Endothelial cell (in vitro differentiated cells): ENCODE results near the gene OTOG. TPM values are rescaled to one million over a fixed set of nuclear protein-coding genes. Genes with fewer than 3 reads are reported as not detected.

Experiments used
- DNase-seq: peaks from one replicate; pipeline ENCODE4 v3.0.0; 2021; ENCODE audit warnings: low spot score
- H3K27ac Mint-ChIP-seq: one replicate; pipeline ENCODE4 v1.8.0; 2021; ENCODE audit warnings: mixed read lengths, inconsistent platforms; ENCODE audit not compliant: unreplicated experiment
- H3K27me3 Mint-ChIP-seq: one replicate; pipeline ENCODE4 v1.8.0; 2021; ENCODE audit warnings: mild to moderate bottlenecking, moderate library complexity, mixed read lengths, inconsistent platforms; ENCODE audit not compliant: unreplicated experiment
- H3K36me3 Mint-ChIP-seq: one replicate; pipeline ENCODE4 v1.8.0; 2021; ENCODE audit warnings: mild to moderate bottlenecking, low read depth, mixed read lengths, inconsistent platforms; ENCODE audit not compliant: unreplicated experiment
- H3K4me1 Mint-ChIP-seq: one replicate; pipeline ENCODE4 v1.8.0; 2021; ENCODE audit warnings: mild to moderate bottlenecking, mixed read lengths, inconsistent platforms; ENCODE audit not compliant: unreplicated experiment
- H3K4me3 Mint-ChIP-seq: one replicate; pipeline ENCODE4 v1.8.0; 2021; ENCODE audit warnings: mild to moderate bottlenecking, mixed read lengths, inconsistent platforms; ENCODE audit not compliant: unreplicated experiment
- H3K9me3 Mint-ChIP-seq: one replicate; pipeline ENCODE4 v1.8.0; 2021; ENCODE audit warnings: mixed read lengths, inconsistent platforms; ENCODE audit not compliant: unreplicated experiment
- CTCF ChIP-seq: fragments of 200-600 bp; sonication (generic); IDR thresholded peaks from one replicate; pipeline ENCODE4 v1.5.0; 2021; ENCODE audit warnings: antibody characterized with exemption; ENCODE audit not compliant: unreplicated experiment
- total RNA-seq: library from RNA; stranded (reverse); fragmentation: NEBNext Ultra II Directional; extraction: Animal tissue kit (Norgen Biotek cat#: 25700); gene quantifications from one replicate; pipeline ENCODE4 v1.2.1, GENCODE V29; 2021; ENCODE audit not compliant: unreplicated experiment

The OTOG gene
- total RNA-seq, 1 donor from 2014 or later: 0.13 TPM

GRCh38 chr11:17563231-17563646 lies 16.2 kb downstream of the OTOG start:
- no peaks in the 10 kb centered on the region for H3K9me3 Mint-ChIP-seq
- DNase-seq: no peak
- H3K36me3 Mint-ChIP-seq: no peaks in the 10 kb centered on the region
- no peak for TF ChIP-seq CTCF
- H3K27ac Mint-ChIP-seq: no peak overlapping the region
- H3K27me3 Mint-ChIP-seq: no peaks in the 10 kb centered on the region
- no peak overlapping the region for H3K4me3 Mint-ChIP-seq
- no peaks in the 10 kb centered on the region for H3K4me1 Mint-ChIP-seq

GRCh38 chr11:17563961-17564686 lies 17.1 kb downstream of the OTOG start:
- H3K4me3 Mint-ChIP-seq: no peak overlapping the region
- no peaks in the 10 kb centered on the region for H3K36me3 Mint-ChIP-seq
- DNase-seq: no peak
- no peaks in the 10 kb centered on the region for H3K9me3 Mint-ChIP-seq
- no peak for TF ChIP-seq CTCF
- H3K4me1 Mint-ChIP-seq: no peaks in the 10 kb centered on the region
- H3K27me3 Mint-ChIP-seq: no peaks in the 10 kb centered on the region
- no peak overlapping the region for H3K27ac Mint-ChIP-seq

GRCh38 chr11:17564687-17565042 lies 17.6 kb downstream of the OTOG start:
- no peak overlapping the region for H3K27ac Mint-ChIP-seq
- H3K27me3 Mint-ChIP-seq: no peaks in the 10 kb centered on the region
- TF ChIP-seq CTCF: peak; percentile 35
- no peaks in the 10 kb centered on the region for H3K36me3 Mint-ChIP-seq
- H3K9me3 Mint-ChIP-seq: no peaks in the 10 kb centered on the region
- H3K4me1 Mint-ChIP-seq: no peaks in the 10 kb centered on the region
- DNase-seq: no peak
- no peak overlapping the region for H3K4me3 Mint-ChIP-seq

GRCh38 chr11:17568944-17569343 lies 21.9 kb downstream of the OTOG start:
- Mint-ChIP-seq H3K36me3 (no peaks in the 10 kb centered on the region), H3K9me3 (no peaks in the 10 kb centered on the region), H3K27me3 (peaks cover 6% of the 10 kb centered on the region), H3K4me1 (no peaks in the 10 kb centered on the region), H3K27ac (no peak overlapping the region), H3K4me3 (no peak overlapping the region)
- no peak for TF ChIP-seq CTCF
- DNase-seq: no peak

- Mint-ChIP-seq H3K36me3 (no peaks in the 10 kb centered on the region), H3K4me3 (no peak overlapping the region), H3K27me3 (peaks cover 6% of the 10 kb centered on the region), H3K27ac (no peak overlapping the region), H3K4me1 (no peaks in the 10 kb centered on the region), H3K9me3 (no peaks in the 10 kb centered on the region)
- DNase-seq: no peak
- no peak for TF ChIP-seq CTCF
Observed at GRCh38 chr11:17570034-17570433, 23.0 kb downstream of the OTOG start.
